ENCODE results near the gene KLHL21. TPM values are rescaled to one million over a fixed set of nuclear protein-coding genes. Genes with fewer than 3 reads are reported as not detected.

The KLHL21 gene
- total RNA-seq, 1 experiment from 2014 or later = 35.9 TPM

- CTCF ChIA-PET = interaction anchor here (0.6 kb wide), 1 partner anchor 40 kb away, joined by 7 read pairs; no protein-coding TSS in a partner anchor
- no peak for DNase-seq (ENCODE audit: low read depth, low spot score)
- peaks cover 23% of the 10 kb centered on the region for H3K4me1 ChIP-seq (ENCODE audit: control insufficient read depth, insufficient read depth, low read length)
- no peaks in the 10 kb centered on the region for H3K27me3 ChIP-seq (ENCODE audit: control insufficient read depth, insufficient read depth, low read length)
- no TSS peak for BruUV-seq (replicated peaks)
- peak overlapping the region; percentile 93 for H3K27ac ChIP-seq (ENCODE audit: low read length)
- peak overlapping the region; percentile 86 to 90 for H3K4me3 ChIP-seq (ENCODE audit: low read depth in 2 of 2, low read length in 2 of 2)
- in situ Hi-C loops (cut with HindIII; ENCODE audit: low pct_unique_long_range_greater_than_20kb, low sequenced_read_pairs) = no loop called here
- no peak for ATAC-seq
- intact Hi-C loops (cut with micrococcal nuclease; ENCODE audit: unreplicated experiment) = no loop called here
- H3K36me3 ChIP-seq (ENCODE audit: control insufficient read depth, insufficient read depth, low read length) = peaks cover 7% of the 10 kb centered on the region; the same call in 1 of the 2 replicates
- POLR2A ChIA-PET = interaction anchor here (0.6 to 0.7 kb wide), 3 partner anchors 21 to 76 kb away, joined by 3 to 13 read pairs (median 5); no protein-coding TSS in a partner anchor
- TF ChIP-seq REST (IDR thresholded peaks at IDR 0.05; ENCODE audit: insufficient read depth in 1 of 2, low read depth in 2 of 2, low read length in 1 of 2) (no peak), TCF7L2 (IDR thresholded peaks at IDR 0.05; ENCODE audit: low read depth, low read length) (no peak), CTCF (IDR thresholded peaks at IDR 0.05) (no peak), SIN3A (IDR thresholded peaks at IDR 0.05; ENCODE audit: borderline replicate concordance, insufficient read depth, low read depth, low read length) (0 out of 2 replicates have a peak, but pooled peaks have one; percentile 20), POLR2AphosphoS5 (IDR thresholded peaks at IDR 0.05; ENCODE audit: low read depth, low read length) (no peak)
- no peaks in the 10 kb centered on the region for H3K9me3 ChIP-seq (ENCODE audit: control insufficient read depth, insufficient read depth, low read depth, low read length)
Measured at GRCh38 chr1:6580593-6581409, 21.9 kb downstream of the KLHL21 start.

GRCh38 chr1:6580119-6580592, 22.5 kb downstream of the KLHL21 start:
- CTCF ChIA-PET = interaction anchor here (0.7 to 0.8 kb wide), 3 partner anchors 19 to 1310 kb away, joined by 3 to 7 read pairs (median 4); no protein-coding TSS in a partner anchor
- Histone ChIP-seq H3K27me3 (ENCODE audit: control insufficient read depth, insufficient read depth, low read length) (no peaks in the 10 kb centered on the region), H3K27ac (ENCODE audit: low read length) (peak overlapping the region; percentile 93), H3K9me3 (ENCODE audit: control insufficient read depth, insufficient read depth, low read depth, low read length) (no peaks in the 10 kb centered on the region), H3K4me3 (ENCODE audit: low read depth in 2 of 2, low read length in 2 of 2) (peak overlapping the region; percentile 86 to 90), H3K4me1 (ENCODE audit: control insufficient read depth, insufficient read depth, low read length) (peaks cover 23% of the 10 kb centered on the region), H3K36me3 (ENCODE audit: control insufficient read depth, insufficient read depth, low read length) (peaks cover 7% of the 10 kb centered on the region; the same call in 1 of the 2 replicates)
- TF ChIP-seq REST (IDR thresholded peaks at IDR 0.05; ENCODE audit: insufficient read depth in 1 of 2, low read depth in 2 of 2, low read length in 1 of 2) (no peak), POLR2AphosphoS5 (IDR thresholded peaks at IDR 0.05; ENCODE audit: low read depth, low read length) (no peak), CTCF (IDR thresholded peaks at IDR 0.05) (no peak), SIN3A (IDR thresholded peaks at IDR 0.05; ENCODE audit: borderline replicate concordance, insufficient read depth, low read depth, low read length) (peak; percentile 48; the same call in 1 of the 2 replicates), TCF7L2 (IDR thresholded peaks at IDR 0.05; ENCODE audit: low read depth, low read length) (no peak)
- TSS peak; percentile 67 for BruUV-seq (replicated peaks)
- ATAC-seq (peak; percentile 44), DNase-seq (ENCODE audit: low read depth, low spot score) (no peak)
- POLR2A ChIA-PET = interaction anchor here (0.5 to 0.7 kb wide), 4 partner anchors 20 to 203 kb away, joined by 3 to 13 read pairs (median 6); no protein-coding TSS in a partner anchor
- in situ Hi-C loops (cut with HindIII; ENCODE audit: low pct_unique_long_range_greater_than_20kb, low sequenced_read_pairs) (no loop called here), intact Hi-C loops (cut with micrococcal nuclease; ENCODE audit: unreplicated experiment) (no loop called here)

All from Panc1 (cell line).